Measurements from ENCODE around the gene ULK2.

ULK2 gene

GRCh38 chr17:19867079-19867328 lies 732 bp downstream of the ULK2 start (continued):
- TF ChIP-seq, protein P1, sequence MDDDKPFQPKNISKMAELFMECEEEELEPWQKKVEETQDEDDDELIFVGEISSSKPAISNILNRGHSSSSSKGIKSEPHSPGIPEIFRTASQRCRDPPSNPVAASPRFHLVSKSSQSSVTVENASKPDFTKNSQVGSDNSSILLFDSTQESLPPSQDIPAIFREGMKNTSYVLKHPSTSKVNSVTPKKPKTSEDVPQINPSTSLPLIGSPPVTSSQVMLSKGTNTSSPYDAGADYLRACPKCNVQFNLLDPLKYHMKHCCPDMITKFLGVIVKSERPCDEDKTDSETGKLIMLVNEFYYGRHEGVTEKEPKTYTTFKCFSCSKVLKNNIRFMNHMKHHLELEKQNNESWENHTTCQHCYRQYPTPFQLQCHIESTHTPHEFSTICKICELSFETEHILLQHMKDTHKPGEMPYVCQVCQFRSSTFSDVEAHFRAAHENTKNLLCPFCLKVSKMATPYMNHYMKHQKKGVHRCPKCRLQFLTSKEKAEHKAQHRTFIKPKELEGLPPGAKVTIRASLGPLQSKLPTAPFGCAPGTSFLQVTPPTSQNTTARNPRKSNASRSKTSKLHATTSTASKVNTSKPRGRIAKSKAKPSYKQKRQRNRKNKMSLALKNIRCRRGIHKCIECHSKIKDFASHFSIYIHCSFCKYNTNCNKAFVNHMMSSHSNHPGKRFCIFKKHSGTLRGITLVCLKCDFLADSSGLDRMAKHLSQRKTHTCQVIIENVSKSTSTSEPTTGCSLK (tag by site-specific recombination; IDR thresholded peaks at IDR 0.05), result no peak
- TF ChIP-seq, protein P2, sequence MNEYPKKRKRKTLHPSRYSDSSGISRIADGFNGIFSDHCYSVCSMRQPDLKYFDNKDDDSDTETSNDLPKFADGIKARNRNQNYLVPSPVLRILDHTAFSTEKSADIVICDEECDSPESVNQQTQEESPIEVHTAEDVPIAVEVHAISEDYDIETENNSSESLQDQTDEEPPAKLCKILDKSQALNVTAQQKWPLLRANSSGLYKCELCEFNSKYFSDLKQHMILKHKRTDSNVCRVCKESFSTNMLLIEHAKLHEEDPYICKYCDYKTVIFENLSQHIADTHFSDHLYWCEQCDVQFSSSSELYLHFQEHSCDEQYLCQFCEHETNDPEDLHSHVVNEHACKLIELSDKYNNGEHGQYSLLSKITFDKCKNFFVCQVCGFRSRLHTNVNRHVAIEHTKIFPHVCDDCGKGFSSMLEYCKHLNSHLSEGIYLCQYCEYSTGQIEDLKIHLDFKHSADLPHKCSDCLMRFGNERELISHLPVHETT (tag by site-specific recombination; IDR thresholded peaks at IDR 0.05), result no peak
- no peak for TF ChIP-seq ZNF449 (tag by site-specific recombination; IDR thresholded peaks at IDR 0.05)
- TF ChIP-seq, protein P3, sequence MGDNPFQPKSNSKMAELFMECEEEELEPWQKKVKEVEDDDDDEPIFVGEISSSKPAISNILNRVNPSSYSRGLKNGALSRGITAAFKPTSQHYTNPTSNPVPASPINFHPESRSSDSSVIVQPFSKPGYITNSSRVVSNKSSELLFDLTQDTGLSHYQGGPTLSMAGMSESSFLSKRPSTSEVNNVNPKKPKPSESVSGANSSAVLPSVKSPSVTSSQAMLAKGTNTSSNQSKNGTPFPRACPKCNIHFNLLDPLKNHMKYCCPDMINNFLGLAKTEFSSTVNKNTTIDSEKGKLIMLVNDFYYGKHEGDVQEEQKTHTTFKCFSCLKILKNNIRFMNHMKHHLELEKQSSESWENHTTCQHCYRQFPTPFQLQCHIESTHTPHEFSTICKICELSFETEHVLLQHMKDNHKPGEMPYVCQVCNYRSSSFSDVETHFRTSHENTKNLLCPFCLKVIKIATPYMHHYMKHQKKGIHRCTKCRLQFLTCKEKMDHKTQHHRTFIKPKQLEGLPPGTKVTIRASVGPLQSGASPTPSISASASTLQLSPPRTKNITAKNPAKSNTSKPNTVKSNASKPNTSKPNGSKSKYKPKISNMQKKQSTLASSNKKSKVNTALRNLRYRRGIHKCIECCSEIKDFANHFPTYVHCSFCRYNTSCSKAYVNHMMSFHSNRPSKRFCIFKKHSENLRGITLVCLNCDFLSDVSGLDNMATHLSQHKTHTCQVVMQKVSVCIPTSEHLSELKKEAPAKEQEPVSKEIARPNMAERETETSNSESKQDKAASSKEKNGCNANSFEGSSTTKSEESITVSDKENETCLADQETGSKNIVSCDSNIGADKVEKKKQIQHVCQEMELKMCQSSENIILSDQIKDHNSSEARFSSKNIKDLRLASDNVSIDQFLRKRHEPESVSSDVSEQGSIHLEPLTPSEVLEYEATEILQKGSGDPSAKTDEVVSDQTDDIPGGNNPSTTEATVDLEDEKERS (tag by site-specific recombination; IDR thresholded peaks at IDR 0.05), result no peak
- TF ChIP-seq ZNF514 (tag by site-specific recombination; IDR thresholded peaks at IDR 0.05), result no peak
- TF ChIP-seq SP3 (tag by site-specific recombination; IDR thresholded peaks at IDR 0.05), result peak; percentile 56
- no peak for TF ChIP-seq TCF7L2 (IDR thresholded peaks at IDR 0.05; ENCODE audit: borderline replicate concordance, low read depth, low read length)
- TF ChIP-seq ZNF510 (tag by site-specific recombination; IDR thresholded peaks at IDR 0.05; ENCODE audit: insufficient replicate concordance), result no peak
- TF ChIP-seq ZNF404 (tag by site-specific recombination; IDR thresholded peaks at IDR 0.05), result no peak
- TF ChIP-seq ZSCAN23 (tag by site-specific recombination; IDR thresholded peaks at IDR 0.05), result no peak
- TF ChIP-seq SP7 (tag by site-specific recombination; IDR thresholded peaks at IDR 0.05), result peak; percentile 62
- no peak for TF ChIP-seq ZNF830 (tag by site-specific recombination; IDR thresholded peaks at IDR 0.05; ENCODE audit: low read depth)
- TF ChIP-seq ZNF138 (tag by site-specific recombination; IDR thresholded peaks at IDR 0.05; ENCODE audit: borderline replicate concordance), result no peak
- no peak for TF ChIP-seq ZNF792 (tag by site-specific recombination; IDR thresholded peaks at IDR 0.05)
- no peak for TF ChIP-seq ZNF654 (tag by site-specific recombination; IDR thresholded peaks at IDR 0.05; ENCODE audit: low read depth)
- TF ChIP-seq, protein P4, sequence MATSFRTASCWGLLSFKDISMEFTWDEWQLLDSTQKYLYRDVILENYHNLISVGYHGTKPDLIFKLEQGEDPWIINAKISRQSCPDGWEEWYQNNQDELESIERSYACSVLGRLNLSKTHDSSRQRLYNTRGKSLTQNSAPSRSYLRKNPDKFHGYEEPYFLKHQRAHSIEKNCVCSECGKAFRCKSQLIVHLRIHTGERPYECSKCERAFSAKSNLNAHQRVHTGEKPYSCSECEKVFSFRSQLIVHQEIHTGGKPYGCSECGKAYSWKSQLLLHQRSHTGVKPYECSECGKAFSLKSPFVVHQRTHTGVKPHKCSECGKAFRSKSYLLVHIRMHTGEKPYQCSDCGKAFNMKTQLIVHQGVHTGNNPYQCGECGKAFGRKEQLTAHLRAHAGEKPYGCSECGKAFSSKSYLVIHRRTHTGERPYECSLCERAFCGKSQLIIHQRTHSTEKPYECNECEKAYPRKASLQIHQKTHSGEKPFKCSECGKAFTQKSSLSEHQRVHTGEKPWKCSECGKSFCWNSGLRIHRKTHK (tag by site-specific recombination; IDR thresholded peaks at IDR 0.05), result no peak
- TF ChIP-seq ZNF426 (tag by site-specific recombination; IDR thresholded peaks at IDR 0.05), result no peak
- no peak for TF ChIP-seq PRDM1 (tag by site-specific recombination; IDR thresholded peaks at IDR 0.05)
- TF ChIP-seq ATF2 (tag by site-specific recombination; IDR thresholded peaks at IDR 0.05; ENCODE audit: low read depth), result no peak
- TF ChIP-seq, protein P5, sequence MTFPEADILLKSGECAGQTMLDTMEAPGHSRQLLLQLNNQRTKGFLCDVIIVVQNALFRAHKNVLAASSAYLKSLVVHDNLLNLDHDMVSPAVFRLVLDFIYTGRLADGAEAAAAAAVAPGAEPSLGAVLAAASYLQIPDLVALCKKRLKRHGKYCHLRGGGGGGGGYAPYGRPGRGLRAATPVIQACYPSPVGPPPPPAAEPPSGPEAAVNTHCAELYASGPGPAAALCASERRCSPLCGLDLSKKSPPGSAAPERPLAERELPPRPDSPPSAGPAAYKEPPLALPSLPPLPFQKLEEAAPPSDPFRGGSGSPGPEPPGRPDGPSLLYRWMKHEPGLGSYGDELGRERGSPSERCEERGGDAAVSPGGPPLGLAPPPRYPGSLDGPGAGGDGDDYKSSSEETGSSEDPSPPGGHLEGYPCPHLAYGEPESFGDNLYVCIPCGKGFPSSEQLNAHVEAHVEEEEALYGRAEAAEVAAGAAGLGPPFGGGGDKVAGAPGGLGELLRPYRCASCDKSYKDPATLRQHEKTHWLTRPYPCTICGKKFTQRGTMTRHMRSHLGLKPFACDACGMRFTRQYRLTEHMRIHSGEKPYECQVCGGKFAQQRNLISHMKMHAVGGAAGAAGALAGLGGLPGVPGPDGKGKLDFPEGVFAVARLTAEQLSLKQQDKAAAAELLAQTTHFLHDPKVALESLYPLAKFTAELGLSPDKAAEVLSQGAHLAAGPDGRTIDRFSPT (tag by site-specific recombination; IDR thresholded peaks at IDR 0.05), result peak; percentile 75; the same call in 1 of the 2 replicates
- TF ChIP-seq ZNF341 (tag by site-specific recombination; IDR thresholded peaks at IDR 0.05; ENCODE audit: low read depth), result no peak; the same call in 1 of the 2 replicates
- TF ChIP-seq ZNF530 (tag by site-specific recombination; IDR thresholded peaks at IDR 0.05; ENCODE audit: low read depth), result no peak
- TF ChIP-seq ZNF555 (tag by site-specific recombination; conservative IDR thresholded peaks at IDR 0.05), result no peak
- no peak for TF ChIP-seq ZNF157 (tag by site-specific recombination; IDR thresholded peaks at IDR 0.05)
- TF ChIP-seq ZNF664 (tag by site-specific recombination; IDR thresholded peaks at IDR 0.05), result no peak
- TF ChIP-seq ZNF2 (tag by site-specific recombination; IDR thresholded peaks at IDR 0.05), result no peak
- no peak for TF ChIP-seq ZNF211 (tag by site-specific recombination; IDR thresholded peaks at IDR 0.05; ENCODE audit: low read depth)
- no peak for TF ChIP-seq ZNF768 (tag by site-specific recombination; IDR thresholded peaks at IDR 0.05)
